Activated CD4-positive, alpha-beta T cell treated with anti-CD3 and anti-CD28 coated beads, Interleukin-2, amount 10 ng/mL, durations not matched to agents 7 days and 5 days (primary cell): Measurements from ENCODE around the gene IL15RA. TPM values are rescaled to one million over a fixed set of nuclear protein-coding genes. Genes with fewer than 3 reads are reported as not detected.
"Not testable (repeated sequence)": the region's sequence is repeated elsewhere in the genome, so short reads cannot be mapped to it uniquely, and the experiment has no call there.

Source experiments
- CTCF ChIA-PET: fragments of 350-600 bp; sonication (Branson Sonifier 250); formaldehyde crosslinking; loops from one replicate; lab custom pipeline; 2021; ENCODE audit warnings: antibody characterized with exemption; lab: Charles Lee
- POLR2A ChIA-PET: fragments of 350-600 bp; sonication (Branson Sonifier 250); formaldehyde crosslinking; loops from one replicate; lab custom pipeline; 2021; ENCODE audit warnings: antibody characterized with exemption; lab: Charles Lee
- DNase-seq: peaks from one replicate; pipeline ENCODE4 v3.0.0-alpha.2; 2020
- H3K27ac Mint-ChIP-seq: one replicate; pipeline ENCODE4 v1.8.0; 2021; ENCODE audit warnings: mild to moderate bottlenecking, moderate library complexity, mixed read lengths
- H3K27me3 Mint-ChIP-seq: one replicate; pipeline ENCODE4 v1.8.0; 2021; ENCODE audit warnings: mixed read lengths
- H3K36me3 Mint-ChIP-seq: one replicate; pipeline ENCODE4 v1.8.0; 2021; ENCODE audit warnings: low read depth, mixed read lengths
- H3K4me1 Mint-ChIP-seq: one replicate; pipeline ENCODE4 v1.8.0; 2021; ENCODE audit warnings: mixed read lengths
- H3K4me3 Mint-ChIP-seq: one replicate; pipeline ENCODE4 v1.8.0; 2021; ENCODE audit warnings: mild to moderate bottlenecking, moderate library complexity, mixed read lengths
- H3K9me3 Mint-ChIP-seq: one replicate; pipeline ENCODE4 v1.8.0; 2021; ENCODE audit warnings: mixed read lengths
- total RNA-seq, 2 experiments: library from RNA; stranded (reverse); gene quantifications; one replicate each; pipeline ENCODE4 v1.2.3, GENCODE V29; 2021

The IL15RA gene
- total RNA-seq, 2 experiments from 2014 or later, result 16.1 to 16.5 TPM

- no peaks in the 10 kb centered on the region for H3K4me1 Mint-ChIP-seq
- H3K27ac Mint-ChIP-seq, result no peak overlapping the region
- ChIA-PET CTCF (no interaction called here), POLR2A (no interaction called here)
- no peak for DNase-seq
- H3K36me3 Mint-ChIP-seq, result peaks cover 60% of the 10 kb centered on the region
- no peaks in the 10 kb centered on the region for H3K9me3 Mint-ChIP-seq
- no peaks in the 10 kb centered on the region for H3K27me3 Mint-ChIP-seq
- H3K4me3 Mint-ChIP-seq, result no peak overlapping the region
Observed at GRCh38 chr10:5924889-5925288, 52.5 kb downstream of the IL15RA start.

- H3K27me3 Mint-ChIP-seq, result no peaks in the 10 kb centered on the region
- CTCF ChIA-PET, result no interaction called here
- H3K27ac Mint-ChIP-seq, result no peak overlapping the region
- POLR2A ChIA-PET, result no interaction called here
- no peaks in the 10 kb centered on the region for H3K9me3 Mint-ChIP-seq
- DNase-seq, result no peak
- H3K4me1 Mint-ChIP-seq, result no peaks in the 10 kb centered on the region
- H3K4me3 Mint-ChIP-seq, result no peak overlapping the region
- H3K36me3 Mint-ChIP-seq, result peaks cover 47% of the 10 kb centered on the region
Observed at GRCh38 chr10:5921746-5922145, 55.6 kb downstream of the IL15RA start.

GRCh38 chr10:5919568-5919967 lies 57.8 kb downstream of the IL15RA start:
- H3K36me3 Mint-ChIP-seq, result peaks cover 51% of the 10 kb centered on the region

GRCh38 chr10:5918763-5919162 lies 58.6 kb downstream of the IL15RA start:
- CTCF ChIA-PET, result no interaction called here
- Mint-ChIP-seq H3K27ac (no peak overlapping the region), H3K36me3 (peaks cover 52% of the 10 kb centered on the region), H3K27me3 (no peaks in the 10 kb centered on the region), H3K4me1 (no peaks in the 10 kb centered on the region), H3K4me3 (no peak overlapping the region), H3K9me3 (no peaks in the 10 kb centered on the region)
- POLR2A ChIA-PET, result no interaction called here
- DNase-seq, result no peak

More at GRCh38 chr10:5919568-5919967, 57.8 kb downstream of the IL15RA start:
- no peaks in the 10 kb centered on the region for H3K27me3 Mint-ChIP-seq
- POLR2A ChIA-PET, result no interaction called here
- no peak overlapping the region for H3K4me3 Mint-ChIP-seq
- no peaks in the 10 kb centered on the region for H3K4me1 Mint-ChIP-seq
- no peak overlapping the region for H3K27ac Mint-ChIP-seq
- H3K9me3 Mint-ChIP-seq, result no peaks in the 10 kb centered on the region
- DNase-seq, result no peak
- CTCF ChIA-PET, result no interaction called here

GRCh38 chr10:5917305-5917704 lies 60.0 kb downstream of the IL15RA start:
- Mint-ChIP-seq H3K4me3 (no peak overlapping the region), H3K27me3 (no peaks in the 10 kb centered on the region), H3K4me1 (no peaks in the 10 kb centered on the region), H3K9me3 (no peaks in the 10 kb centered on the region), H3K27ac (no peak overlapping the region), H3K36me3 (peaks cover 50% of the 10 kb centered on the region)
- POLR2A ChIA-PET, result no interaction called here
- DNase-seq, result no peak
- CTCF ChIA-PET, result no interaction called here

GRCh38 chr10:5915451-5915850 lies 61.9 kb downstream of the IL15RA start:
- Mint-ChIP-seq H3K27ac (no peak overlapping the region), H3K36me3 (peaks cover 41% of the 10 kb centered on the region), H3K27me3 (no peaks in the 10 kb centered on the region), H3K4me3 (no peak overlapping the region), H3K4me1 (no peaks in the 10 kb centered on the region), H3K9me3 (no peaks in the 10 kb centered on the region)
- CTCF ChIA-PET, result no interaction called here
- DNase-seq, result no peak
- POLR2A ChIA-PET, result no interaction called here

GRCh38 chr10:5913736-5914135 lies 63.6 kb downstream of the IL15RA start:
- ChIA-PET POLR2A (no interaction called here), CTCF (interaction anchor here (0.6 kb wide), 1 partner anchor 32 kb away, joined by 3 read pairs; no protein-coding TSS in a partner anchor)
- no peaks in the 10 kb centered on the region for H3K4me1 Mint-ChIP-seq
- H3K9me3 Mint-ChIP-seq, result no peaks in the 10 kb centered on the region
- peaks cover 50% of the 10 kb centered on the region for H3K36me3 Mint-ChIP-seq
- H3K27ac Mint-ChIP-seq, result no peak overlapping the region
- H3K27me3 Mint-ChIP-seq, result no peaks in the 10 kb centered on the region
- no peak for DNase-seq
- H3K4me3 Mint-ChIP-seq, result no peak overlapping the region

- peaks cover 56% of the 10 kb centered on the region for H3K36me3 Mint-ChIP-seq
- CTCF ChIA-PET, result interaction anchor here (0.7 kb wide), 1 partner anchor 906 kb away, joined by 4 read pairs; no protein-coding TSS in a partner anchor
- H3K27ac Mint-ChIP-seq, result no peak overlapping the region
- POLR2A ChIA-PET, result no interaction called here
- H3K27me3 Mint-ChIP-seq, result no peaks in the 10 kb centered on the region
- no peak for DNase-seq
- no peak overlapping the region for H3K4me3 Mint-ChIP-seq
- H3K9me3 Mint-ChIP-seq, result no peaks in the 10 kb centered on the region
- H3K4me1 Mint-ChIP-seq, result peaks cover 5% of the 10 kb centered on the region
Observed at GRCh38 chr10:5911670-5912069, 65.7 kb downstream of the IL15RA start.

- Mint-ChIP-seq H3K4me1 (peaks cover 16% of the 10 kb centered on the region), H3K9me3 (no peaks in the 10 kb centered on the region), H3K36me3 (peaks cover 50% of the 10 kb centered on the region), H3K4me3 (no peak overlapping the region), H3K27me3 (no peaks in the 10 kb centered on the region), H3K27ac (no peak overlapping the region)
- CTCF ChIA-PET, result interaction anchor here (1.2 kb wide), 1 partner anchor 20 kb away, joined by 3 read pairs; the partner anchor contains the start of gene FBH1
- no peak for DNase-seq
- POLR2A ChIA-PET, result no interaction called here
Observed at GRCh38 chr10:5910323-5911100, 66.8 kb downstream of the IL15RA start.

GRCh38 chr10:5908676-5909075 lies 68.7 kb downstream of the IL15RA start:
- H3K4me3 Mint-ChIP-seq, DNase-seq, H3K27ac Mint-ChIP-seq, H3K9me3 Mint-ChIP-seq, POLR2A ChIA-PET, H3K27me3 Mint-ChIP-seq: not testable (repeated sequence)
- Mint-ChIP-seq H3K4me1 (peaks cover 25% of the 10 kb centered on the region), H3K36me3 (peaks cover 48% of the 10 kb centered on the region)
- CTCF ChIA-PET, result interaction anchor here (1.0 kb wide), 1 partner anchor 125 kb away, joined by 3 read pairs; no protein-coding TSS in a partner anchor

GRCh38 chr10:5906651-5907050 lies 70.7 kb downstream of the IL15RA start:
- Mint-ChIP-seq H3K27me3 (no peaks in the 10 kb centered on the region), H3K36me3 (peaks cover 56% of the 10 kb centered on the region), H3K4me1 (peaks cover 27% of the 10 kb centered on the region), H3K27ac (no peak overlapping the region), H3K9me3 (no peaks in the 10 kb centered on the region), H3K4me3 (no peak overlapping the region)
- DNase-seq, result no peak
- CTCF ChIA-PET, result no interaction called here
- POLR2A ChIA-PET, result interaction anchor here (0.6 kb wide), 1 partner anchor 146 kb away, joined by 3 read pairs; no protein-coding TSS in a partner anchor

GRCh38 chr10:5905854-5906507 lies 71.4 kb downstream of the IL15RA start:
- Mint-ChIP-seq H3K36me3 (peaks cover 54% of the 10 kb centered on the region), H3K4me3 (no peak overlapping the region), H3K4me1 (peaks cover 27% of the 10 kb centered on the region), H3K9me3 (no peaks in the 10 kb centered on the region), H3K27ac (peak overlapping the region; percentile 33), H3K27me3 (no peaks in the 10 kb centered on the region)
- POLR2A ChIA-PET, result interaction anchor here (0.6 kb wide), 1 partner anchor 147 kb away, joined by 3 read pairs; no protein-coding TSS in a partner anchor
- no peak for DNase-seq
- CTCF ChIA-PET, result no interaction called here

- peaks cover 27% of the 10 kb centered on the region for H3K4me1 Mint-ChIP-seq
- CTCF ChIA-PET, result interaction anchor here (0.7 to 1.0 kb wide), 2 partner anchors 36 to 182 kb away, joined by 3 read pairs; no protein-coding TSS in a partner anchor
Observed at GRCh38 chr10:5904227-5904626, 73.1 kb downstream of the IL15RA start.

More at GRCh38 chr10:5904227-5904626, 73.1 kb downstream of the IL15RA start:
- no peak overlapping the region for H3K4me3 Mint-ChIP-seq
- no peaks in the 10 kb centered on the region for H3K9me3 Mint-ChIP-seq
- H3K27ac Mint-ChIP-seq, result peak overlapping the region; percentile 46
- POLR2A ChIA-PET, result no interaction called here
- no peak for DNase-seq
- no peaks in the 10 kb centered on the region for H3K27me3 Mint-ChIP-seq
- peaks cover 47% of the 10 kb centered on the region for H3K36me3 Mint-ChIP-seq
